Trophoblast cell (in vitro differentiated cells and primary cell): ENCODE data around the gene EML4.

Experiments used
- DNase-seq, 2 donors: peaks; one replicate each; pipeline ENCODE4 v3.0.0-alpha.2; 2016
- H2AFZ ChIP-seq: 2 replicates; pipeline ENCODE4 v1.6.1; 2013; ENCODE audit warnings: low read length, moderate library complexity, mild to moderate bottlenecking; ENCODE audit not compliant: insufficient read depth, poor library complexity
- H2AK5ac ChIP-seq: 2 replicates; pipeline ENCODE4 v1.6.1; 2013; ENCODE audit warnings: mild to moderate bottlenecking, low read length
- H2BK120ac ChIP-seq: 2 replicates; pipeline ENCODE4 v1.6.1; 2013; ENCODE audit warnings: low read length, mild to moderate bottlenecking, moderate library complexity; ENCODE audit not compliant: insufficient read depth, poor library complexity
- H2BK12ac ChIP-seq: 2 replicates; pipeline ENCODE4 v1.6.1; 2013; ENCODE audit warnings: mild to moderate bottlenecking, low read length, moderate library complexity
- H2BK5ac ChIP-seq: 2 replicates; pipeline ENCODE4 v1.6.1; 2013; ENCODE audit warnings: low read length, low read depth, moderate library complexity, mild to moderate bottlenecking; ENCODE audit not compliant: poor library complexity
- H3K14ac ChIP-seq: 2 replicates; pipeline ENCODE4 v1.6.1; 2013; ENCODE audit warnings: mild to moderate bottlenecking, low read length
- H3K18ac ChIP-seq: 2 replicates; pipeline ENCODE4 v1.6.1; 2013; ENCODE audit warnings: mild to moderate bottlenecking, low read length
- H3K23ac ChIP-seq: 2 replicates; pipeline ENCODE4 v1.6.1; 2013; ENCODE audit warnings: low read length
- H3K27ac ChIP-seq: 2 replicates; pipeline ENCODE4 v1.5.1; 2013; ENCODE audit warnings: low read depth, mild to moderate bottlenecking, inconsistent platforms, low read length, moderate library complexity
- H3K27me3 ChIP-seq: 2 replicates; pipeline ENCODE4 v1.6.1; 2013; ENCODE audit warnings: inconsistent platforms, mild to moderate bottlenecking, low read length, moderate library complexity; ENCODE audit not compliant: insufficient read depth
- H3K36me3 ChIP-seq, 2 experiments: 1 replicate in 1 of 2; 2 replicates in 1 of 2; pipeline ENCODE4 v1.6.1; 2013; ENCODE audit warnings: low read length in 2 of 2, mild to moderate bottlenecking in 2 of 2, moderate library complexity in 1 of 2; ENCODE audit not compliant: insufficient read depth in 2 of 2, control insufficient read depth in 1 of 2
- H3K4ac ChIP-seq: 2 replicates; pipeline ENCODE4 v1.6.1; 2013; ENCODE audit warnings: low read depth, mild to moderate bottlenecking, low read length, moderate library complexity
- H3K4me1 ChIP-seq, 2 experiments: 1 replicate in 1 of 2; 2 replicates in 1 of 2; pipeline ENCODE4 v1.6.1; 2013; ENCODE audit warnings: low read length in 2 of 2, mild to moderate bottlenecking in 2 of 2, moderate library complexity in 1 of 2; ENCODE audit not compliant: insufficient read depth in 2 of 2, control insufficient read depth in 1 of 2
- H3K4me2 ChIP-seq: 2 replicates; pipeline ENCODE4 v1.6.1; 2013; ENCODE audit warnings: inconsistent platforms, mild to moderate bottlenecking, low read length, moderate library complexity
- H3K4me3 ChIP-seq: 2 replicates; pipeline ENCODE4 v1.5.1; 2013; ENCODE audit warnings: mild to moderate bottlenecking, low read depth, low read length, inconsistent platforms
- H3K79me1 ChIP-seq: one replicate; pipeline ENCODE4 v1.6.1; 2013; ENCODE audit warnings: low read length
- H3K79me2 ChIP-seq: 2 replicates; pipeline ENCODE4 v1.6.1; 2013; ENCODE audit warnings: low read length, mild to moderate bottlenecking; ENCODE audit not compliant: control insufficient read depth, insufficient read depth, poor library complexity
- H3K9ac ChIP-seq: 2 replicates; pipeline ENCODE4 v1.6.1; 2013; ENCODE audit warnings: mild to moderate bottlenecking, low read length
- H3K9me3 ChIP-seq: 2 replicates; pipeline ENCODE4 v1.6.1; 2013; ENCODE audit warnings: low read depth, mild to moderate bottlenecking, control low read depth, inconsistent platforms, low read length; ENCODE audit not compliant: insufficient read depth
- H4K12ac ChIP-seq: 2 replicates; pipeline ENCODE4 v1.6.1; 2013; ENCODE audit warnings: low read depth, mild to moderate bottlenecking, low read length, moderate library complexity
- H4K8ac ChIP-seq: 2 replicates; pipeline ENCODE4 v1.6.1; 2013; ENCODE audit warnings: low read depth, mild to moderate bottlenecking, low read length, moderate library complexity
- H4K91ac ChIP-seq: one replicate; pipeline ENCODE4 v1.6.1; 2013; ENCODE audit warnings: low read depth, mild to moderate bottlenecking, low read length, moderate library complexity
- WGBS: extraction: QIAGEN DNeasy Blood & Tissue Kit; methylation state at CpG from one replicate; pipeline ENCODE4 v1.1.7; 2013; ENCODE audit warnings: missing lambda C conversion rate; ENCODE audit not compliant: insufficient read length, insufficient coverage; ENCODE audit errors: extremely low coverage; 5-methylcytosine and 5-hydroxymethylcytosine counted together

EML4 gene

GRCh38 chr2:42297322-42297936 lies 128.3 kb downstream of the EML4 start:
- H3K14ac ChIP-seq, result no peak overlapping the region
- no peak for DNase-seq
- no peaks in the 10 kb centered on the region for H3K27me3 ChIP-seq
- H4K12ac ChIP-seq, result no peak overlapping the region
- no peak overlapping the region for H3K18ac ChIP-seq
- WGBS, result no CpG with 5 or more reads among the region's 2 CpGs
- H3K9ac ChIP-seq, result no peak overlapping the region
- no peaks in the 10 kb centered on the region for H3K79me2 ChIP-seq
- no peaks in the 10 kb centered on the region for H3K4me1 ChIP-seq
- no peak overlapping the region for H3K4ac ChIP-seq
- H2AFZ ChIP-seq, result no peak overlapping the region
- peaks cover 5 to 10% of the 10 kb centered on the region in 2 experiments for H3K36me3 ChIP-seq
- H3K4me2 ChIP-seq, result no peak overlapping the region
- H2AK5ac ChIP-seq, result no peak overlapping the region
- H4K8ac ChIP-seq, result no peak overlapping the region
- no peak overlapping the region for H2BK5ac ChIP-seq
- no peak overlapping the region for H4K91ac ChIP-seq
- no peak overlapping the region for H2BK12ac ChIP-seq
- H3K79me1 ChIP-seq, result no peaks in the 10 kb centered on the region
- no peak overlapping the region for H3K27ac ChIP-seq
- no peak overlapping the region for H3K23ac ChIP-seq
- no peak overlapping the region for H3K4me3 ChIP-seq
- no peak overlapping the region for H2BK120ac ChIP-seq
- no peaks in the 10 kb centered on the region for H3K9me3 ChIP-seq

GRCh38 chr2:42298132-42298531 lies 129.0 kb downstream of the EML4 start:
- Histone ChIP-seq H3K4ac (no peak overlapping the region), H3K9ac (no peak overlapping the region), H2AFZ (no peak overlapping the region), H4K8ac (no peak overlapping the region), H2AK5ac (no peak overlapping the region), H3K27ac (no peak overlapping the region), H3K14ac (no peak overlapping the region), H2BK12ac (no peak overlapping the region), H3K4me3 (no peak overlapping the region), H3K9me3 (no peaks in the 10 kb centered on the region), H3K4me1 (no peaks in the 10 kb centered on the region), H3K36me3 (peaks cover 6 to 11% of the 10 kb centered on the region in 2 experiments), H3K79me2 (no peaks in the 10 kb centered on the region), H3K27me3 (no peaks in the 10 kb centered on the region), H3K79me1 (no peaks in the 10 kb centered on the region), H3K23ac (no peak overlapping the region), H4K91ac (no peak overlapping the region), H3K4me2 (no peak overlapping the region), H4K12ac (no peak overlapping the region), H3K18ac (no peak overlapping the region), H2BK120ac (no peak overlapping the region), H2BK5ac (no peak overlapping the region)
- WGBS, result no CpG with 5 or more reads among the region's 1 CpG
- no peak for DNase-seq

GRCh38 chr2:42298996-42299754 lies 130.0 kb downstream of the EML4 start:
- Histone ChIP-seq H3K14ac (no peak overlapping the region), H3K36me3 (peaks cover 6 to 14% of the 10 kb centered on the region in 2 experiments), H3K79me1 (no peaks in the 10 kb centered on the region), H3K4me2 (no peak overlapping the region), H2AK5ac (no peak overlapping the region), H3K27me3 (no peaks in the 10 kb centered on the region), H3K9me3 (no peaks in the 10 kb centered on the region), H3K18ac (no peak overlapping the region), H2BK12ac (no peak overlapping the region), H4K91ac (no peak overlapping the region), H3K79me2 (no peaks in the 10 kb centered on the region), H2AFZ (no peak overlapping the region), H3K23ac (no peak overlapping the region), H4K8ac (no peak overlapping the region), H3K4me1 (no peaks in the 10 kb centered on the region), H2BK5ac (no peak overlapping the region), H3K27ac (no peak overlapping the region), H2BK120ac (no peak overlapping the region), H3K9ac (no peak overlapping the region), H3K4ac (no peak overlapping the region), H4K12ac (no peak overlapping the region), H3K4me3 (no peak overlapping the region)
- DNase-seq, result no peak
- WGBS, result no CpG with 5 or more reads among the region's 3 CpGs

- Histone ChIP-seq H3K4ac (no peak overlapping the region), H3K79me2 (no peaks in the 10 kb centered on the region), H3K27ac (no peak overlapping the region), H2BK5ac (no peak overlapping the region), H3K9ac (no peak overlapping the region), H3K9me3 (no peaks in the 10 kb centered on the region), H2BK120ac (no peak overlapping the region), H3K4me1 (no peaks in the 10 kb centered on the region), H3K4me3 (no peak overlapping the region), H2BK12ac (no peak overlapping the region), H3K4me2 (no peak overlapping the region), H3K23ac (no peak overlapping the region), H3K27me3 (no peaks in the 10 kb centered on the region), H4K91ac (no peak overlapping the region), H4K12ac (no peak overlapping the region), H3K79me1 (no peaks in the 10 kb centered on the region), H2AK5ac (no peak overlapping the region), H4K8ac (no peak overlapping the region), H3K14ac (no peak overlapping the region), H2AFZ (no peak overlapping the region), H3K36me3 (peaks cover 13 to 14% of the 10 kb centered on the region in 2 experiments), H3K18ac (no peak overlapping the region)
- no CpG with 5 or more reads among the region's 2 CpGs for whole genome bisulfite sequencing
- DNase-seq, result no peak
These were observed 131.4 kb downstream of the EML4 start for GRCh38 chr2:42300527-42300926.
